Measurements from ENCODE around the gene BZW2.

- TF ChIP-seq POLR2A (IDR thresholded peaks at IDR 0.05) (peak; percentile 95 to 97), CTCF (IDR thresholded peaks at IDR 0.05 in 4 of 5, conservative IDR thresholded peaks at IDR 0.05 in 1 of 5) (peak in 2 of 5 experiments; percentile 12 to 15)
These were observed at the start of gene BZW2, which contains the start of gene ANKMY2 for GRCh38 chr7:16645593-16646471.
